Right cardiac atrium (tissue), 5 donors: ENCODE data around the gene C19orf67. TPM values are rescaled to one million over a fixed set of nuclear protein-coding genes. Genes with fewer than 3 reads are reported as not detected.

ENCODE experiments used
- ATAC-seq, 2 donors: fragments of 200-7000 bp; cut with Tn5 transposase; one replicate each; pipeline versions ENCODE4 v1.8.0 to v1.9.1; 2020; ENCODE audit warnings: moderate library complexity in 2 of 2, mild to moderate bottlenecking in 1 of 2
- DNase-seq, 3 donors: peaks; one replicate each; pipeline ENCODE4 v3.0.0-alpha.2; 2020
- H3K27ac ChIP-seq: one replicate; pipeline ENCODE4 v1.5.1; 2013; ENCODE audit warnings: mild to moderate bottlenecking, low read length, control low read depth, moderate library complexity
- H3K27me3 ChIP-seq: one replicate; pipeline ENCODE4 v1.6.1; 2013; ENCODE audit not compliant: control insufficient read depth, insufficient read depth
- H3K4me1 ChIP-seq: one replicate; pipeline ENCODE4 v1.6.1; 2013; ENCODE audit warnings: low read length; ENCODE audit not compliant: control insufficient read depth, insufficient read depth
- H3K4me3 ChIP-seq: one replicate; pipeline ENCODE4 v1.5.1; 2013; ENCODE audit warnings: low read length, control low read depth
- H3K9me3 ChIP-seq: one replicate; pipeline ENCODE4 v1.6.1; 2013; ENCODE audit warnings: low read length; ENCODE audit not compliant: control insufficient read depth
- WGBS: extraction: QIAGEN DNeasy Blood & Tissue Kit; methylation state at CpG from one replicate; pipeline ENCODE4 v1.1.7; 2013; 5-methylcytosine and 5-hydroxymethylcytosine counted together
- intact Hi-C, 4 donors: fragments of 100-400 bp; cut with DNase I; formaldehyde crosslinking; loops; one replicate each; pipeline versions ENCODE4 v1.11.0 to v1.14.0; 2022 to 2023
- long read RNA-seq, 4 donors: library from polyadenylated mRNA; unstranded; transcript quantifications; one replicate each; pipeline ENCODE4 v2.0.0, GENCODE V29; 2020 to 2021
- polyA plus RNA-seq: library from polyadenylated mRNA; stranded (reverse); fragments of 200-250 nt; gene quantifications from one replicate; pipeline ENCODE4 v1.2.3, GENCODE V29; 2013
- total RNA-seq, 4 donors: library from RNA; stranded (reverse); fragmentation: NEBNext Ultra II Directional; extraction: Animal tissue kit (Norgen Biotek cat#: 25700); gene quantifications; one replicate each; pipeline ENCODE4 v1.2.1, GENCODE V29; 2021
- donor health status: healthy with polysubstance abuse.
- donor health status: DM: no; HTN: yes; CAD: no.
- donor health status: DM: no; HTN: no; CAD: no.
- donor health status: DM: no; HTN: yes; CAD: no; lungs with severe emphysema.
- donor health status: DM: yes; HTN: yes; CAD: no.

Gene C19orf67
- not detected for total RNA-seq
- not detected for polyA plus RNA-seq
- long read RNA-seq, donor 1, result 0 reads
- long read RNA-seq, donor 2, result 0 reads
- long read RNA-seq, donor 3, partial matches to known transcripts, result 0 of 1 reads
- long read RNA-seq, donor 3, other reads (novel, unspliced or antisense), result 1 of 1 reads
- long read RNA-seq, donor 4, result 0 reads

GRCh38 chr19:14085309-14085995, at the start of gene C19orf67:
Gene C19orf67, minus strand, starts transcription at chr19:14085783. Its CDS starts 156 bp downstream, at chr19:14085627.
- H3K9me3 ChIP-seq, result no peaks in the 10 kb centered on the region
- DNase-seq (peak in 1 of 3 donors; percentile 72), ATAC-seq (no peak)
- intact Hi-C loops, result no loop called here
- H3K4me1 ChIP-seq, result peaks cover 4% of the 10 kb centered on the region
- H3K4me3 ChIP-seq, result no peak within 1 kb of the TSS
- H3K27me3 ChIP-seq, result no peaks in the 10 kb centered on the region
- WGBS, result 65% methylated on average over 54 of the region's 54 CpGs
- no peak within 1 kb of the TSS for H3K27ac ChIP-seq

- no peak for DNase-seq
- H3K4me1 ChIP-seq, result no peaks in the 10 kb centered on the region
- no peak overlapping the region for H3K27ac ChIP-seq
- no peak for ATAC-seq
- no peaks in the 10 kb centered on the region for H3K27me3 ChIP-seq
- no peak overlapping the region for H3K4me3 ChIP-seq
- WGBS, result 52% methylated on average over 6 of the region's 6 CpGs
- intact Hi-C loops, result no loop called here
- no peaks in the 10 kb centered on the region for H3K9me3 ChIP-seq
These were observed 49.8 kb upstream of the C19orf67 start for GRCh38 chr19:14135355-14135754.

GRCh38 chr19:14127929-14128509, 42.4 kb upstream of the C19orf67 start:
- Histone ChIP-seq H3K27me3 (no peaks in the 10 kb centered on the region), H3K27ac (peak overlapping the region; percentile 56), H3K4me1 (no peaks in the 10 kb centered on the region), H3K9me3 (no peaks in the 10 kb centered on the region), H3K4me3 (no peak overlapping the region)
- 61% methylated on average over 4 of the region's 4 CpGs for WGBS
- peak in 2 of 3 donors; percentile 27 to 39 for DNase-seq
- intact Hi-C loops, result no loop called here
- peak; percentile 79 to 81 for ATAC-seq

- no peaks in the 10 kb centered on the region for H3K4me1 ChIP-seq
- peak; percentile 52 to 78 (median 72) for DNase-seq
- H3K9me3 ChIP-seq, result no peaks in the 10 kb centered on the region
- no peak overlapping the region for H3K4me3 ChIP-seq
- intact Hi-C loops, result no loop called here
- peak overlapping the region; percentile 0 for H3K27ac ChIP-seq
- H3K27me3 ChIP-seq, result no peaks in the 10 kb centered on the region
- peak; percentile 71 to 77 for ATAC-seq
- WGBS, result 57% methylated on average over 8 of the region's 8 CpGs
These were observed 41.6 kb upstream of the C19orf67 start for GRCh38 chr19:14127176-14127575.

- Histone ChIP-seq H3K4me3 (no peak overlapping the region), H3K27me3 (no peaks in the 10 kb centered on the region), H3K4me1 (peaks cover 8% of the 10 kb centered on the region), H3K9me3 (no peaks in the 10 kb centered on the region), H3K27ac (no peak overlapping the region)
- ATAC-seq (no peak), DNase-seq (no peak)
- intact Hi-C loops, result no loop called here
- WGBS, result 94% methylated on average over 6 of the region's 6 CpGs
These were observed 37.3 kb upstream of the C19orf67 start for GRCh38 chr19:14122924-14123323.

GRCh38 chr19:14120497-14120780, 34.9 kb upstream of the C19orf67 start:
- peaks cover 8% of the 10 kb centered on the region for H3K4me1 ChIP-seq
- no peaks in the 10 kb centered on the region for H3K27me3 ChIP-seq
- 96% methylated on average over 7 of the region's 7 CpGs for WGBS
- ATAC-seq, result no peak
- intact Hi-C loops, result no loop called here
- no peak overlapping the region for H3K27ac ChIP-seq
- no peak overlapping the region for H3K4me3 ChIP-seq
- H3K9me3 ChIP-seq, result no peaks in the 10 kb centered on the region
- DNase-seq, result peak in 2 of 3 donors; percentile 17 to 67

GRCh38 chr19:14119644-14120496, 34.3 kb upstream of the C19orf67 start:
- H3K9me3 ChIP-seq, result no peaks in the 10 kb centered on the region
- no peaks in the 10 kb centered on the region for H3K27me3 ChIP-seq
- ATAC-seq (no peak), DNase-seq (no peak)
- intact Hi-C loops, result loop anchor here in 2 of 4 donors (5.0 kb wide), 2 partner anchors 38 to 48 kb away; partner anchors contain the start of gene MISP3 (in 1 of the 2)
- no peak overlapping the region for H3K4me3 ChIP-seq
- H3K4me1 ChIP-seq, result peaks cover 8% of the 10 kb centered on the region
- H3K27ac ChIP-seq, result peak overlapping the region; percentile 99
- WGBS, result 91% methylated on average over 7 of the region's 7 CpGs

GRCh38 chr19:14119146-14119545, 33.6 kb upstream of the C19orf67 start:
- peaks cover 8% of the 10 kb centered on the region for H3K4me1 ChIP-seq

GRCh38 chr19:14118165-14119051, 32.8 kb upstream of the C19orf67 start:
- peak overlapping the region; percentile 99 for H3K27ac ChIP-seq
- peak overlapping the region; percentile 51 for H3K4me3 ChIP-seq
- intact Hi-C loops, result loop anchor here in 2 of 4 donors (5.0 kb wide), 2 partner anchors 36 to 46 kb away; partner anchors contain the start of gene MISP3 (in 1 of the 2)
- no peaks in the 10 kb centered on the region for H3K9me3 ChIP-seq
- H3K27me3 ChIP-seq, result no peaks in the 10 kb centered on the region
- WGBS, result 2% methylated on average over 50 of the region's 61 CpGs
- DNase-seq (peak; percentile 89 to 92 (median 92)), ATAC-seq (peak; percentile 58)
- H3K4me1 ChIP-seq, result peaks cover 13% of the 10 kb centered on the region

More at GRCh38 chr19:14119146-14119545, 33.6 kb upstream of the C19orf67 start:
- ATAC-seq (no peak), DNase-seq (no peak)
- intact Hi-C loops, result loop anchor here in 2 of 4 donors (5.0 kb wide), 2 partner anchors 37 to 47 kb away; partner anchors contain the start of gene MISP3 (in 1 of the 2)
- Histone ChIP-seq H3K9me3 (no peaks in the 10 kb centered on the region), H3K4me3 (peak overlapping the region; percentile 1), H3K27me3 (no peaks in the 10 kb centered on the region), H3K27ac (peak overlapping the region; percentile 99)
- 35% methylated on average over 3 of the region's 3 CpGs for WGBS

- Histone ChIP-seq H3K27ac (peak within 1 kb of the TSS; percentile 99), H3K9me3 (no peaks in the 10 kb centered on the region), H3K4me3 (peak within 1 kb of the TSS; percentile 95), H3K4me1 (peaks cover 15% of the 10 kb centered on the region), H3K27me3 (no peaks in the 10 kb centered on the region)
- ATAC-seq (peak; percentile 92 to 94), DNase-seq (peak; percentile 99 to 100 (median 100))
- intact Hi-C loops, result loop anchor here in 2 of 4 donors (5.0 kb wide), 2 partner anchors 35 to 45 kb away; partner anchors contain the start of gene MISP3 (in 1 of the 2)
- under 1% methylated on average over 67 of the region's 67 CpGs for WGBS
These were observed 32.1 kb upstream of the C19orf67 start, which contains the start of gene PRKACA for GRCh38 chr19:14117668-14118164. Gene PRKACA, minus strand, starts transcription at chr19:14117762. Its CDS starts 215 bp downstream, at chr19:14117547.
